ENCODE measurements around the gene TBC1D26.
"Not testable (repeated sequence)": the region's sequence is repeated elsewhere in the genome, so short reads cannot be mapped to it uniquely, and the experiment has no call there.

DNA sequence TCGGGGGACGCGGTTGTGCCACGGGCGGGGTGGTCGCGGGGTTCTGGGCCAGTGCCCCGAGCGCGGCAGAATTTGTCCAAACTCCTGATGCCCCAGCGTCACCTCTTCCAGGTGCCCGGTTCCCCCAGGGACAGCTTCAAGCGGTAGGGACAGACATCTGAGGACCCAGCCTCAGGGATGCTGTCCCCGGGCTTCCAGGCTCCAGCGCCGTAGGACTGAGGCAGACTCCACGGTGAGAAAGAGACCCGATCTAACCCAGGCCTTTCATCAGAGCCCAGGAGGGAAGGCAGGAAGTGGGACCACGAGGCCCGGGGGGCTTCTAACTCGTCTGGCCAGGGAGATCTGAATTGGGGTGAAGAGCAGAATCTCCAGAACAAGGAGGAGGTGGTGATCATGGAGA lies 32.1 kb upstream of the TBC1D26 start:
- TF ChIP-seq IRF2 (CRISPR knock-in tag; IDR thresholded peaks at IDR 0.05; ENCODE audit: borderline replicate concordance, low read depth), result not testable (repeated sequence)
- TF ChIP-seq, protein P1, sequence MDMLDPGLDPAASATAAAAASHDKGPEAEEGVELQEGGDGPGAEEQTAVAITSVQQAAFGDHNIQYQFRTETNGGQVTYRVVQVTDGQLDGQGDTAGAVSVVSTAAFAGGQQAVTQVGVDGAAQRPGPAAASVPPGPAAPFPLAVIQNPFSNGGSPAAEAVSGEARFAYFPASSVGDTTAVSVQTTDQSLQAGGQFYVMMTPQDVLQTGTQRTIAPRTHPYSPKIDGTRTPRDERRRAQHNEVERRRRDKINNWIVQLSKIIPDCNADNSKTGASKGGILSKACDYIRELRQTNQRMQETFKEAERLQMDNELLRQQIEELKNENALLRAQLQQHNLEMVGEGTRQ (CRISPR knock-in tag; IDR thresholded peaks at IDR 0.05), result not testable (repeated sequence)
- TF ChIP-seq, protein P2, sequence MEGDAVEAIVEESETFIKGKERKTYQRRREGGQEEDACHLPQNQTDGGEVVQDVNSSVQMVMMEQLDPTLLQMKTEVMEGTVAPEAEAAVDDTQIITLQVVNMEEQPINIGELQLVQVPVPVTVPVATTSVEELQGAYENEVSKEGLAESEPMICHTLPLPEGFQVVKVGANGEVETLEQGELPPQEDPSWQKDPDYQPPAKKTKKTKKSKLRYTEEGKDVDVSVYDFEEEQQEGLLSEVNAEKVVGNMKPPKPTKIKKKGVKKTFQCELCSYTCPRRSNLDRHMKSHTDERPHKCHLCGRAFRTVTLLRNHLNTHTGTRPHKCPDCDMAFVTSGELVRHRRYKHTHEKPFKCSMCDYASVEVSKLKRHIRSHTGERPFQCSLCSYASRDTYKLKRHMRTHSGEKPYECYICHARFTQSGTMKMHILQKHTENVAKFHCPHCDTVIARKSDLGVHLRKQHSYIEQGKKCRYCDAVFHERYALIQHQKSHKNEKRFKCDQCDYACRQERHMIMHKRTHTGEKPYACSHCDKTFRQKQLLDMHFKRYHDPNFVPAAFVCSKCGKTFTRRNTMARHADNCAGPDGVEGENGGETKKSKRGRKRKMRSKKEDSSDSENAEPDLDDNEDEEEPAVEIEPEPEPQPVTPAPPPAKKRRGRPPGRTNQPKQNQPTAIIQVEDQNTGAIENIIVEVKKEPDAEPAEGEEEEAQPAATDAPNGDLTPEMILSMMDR (IDR thresholded peaks at IDR 0.05), result not testable (repeated sequence)

Measured in WTC11 (cell line).